WTC11 (cell line): ENCODE measurements around the gene GSTO2. TPM values are rescaled to one million over a fixed set of nuclear protein-coding genes. Genes with fewer than 3 reads are reported as not detected.

Experiments
- ATAC-seq: fragments of 200-7000 bp; cut with Tn5 transposase; 2 replicates; pipeline ENCODE4 v1.10.0; 2021; ENCODE audit warnings: mild to moderate bottlenecking, moderate library complexity
- CTCF ChIA-PET: fragments of 300-600 bp; sonication (Branson Sonifier 250); formaldehyde crosslinking; loops from one replicate; lab custom pipeline; 2021; ENCODE audit warnings: antibody characterized with exemption; lab: Charles Lee
- POLR2A ChIA-PET: fragments of 350-600 bp; sonication (Branson Sonifier 250); formaldehyde crosslinking; loops from one replicate; lab custom pipeline; 2021; ENCODE audit warnings: antibody characterized with exemption; lab: Charles Lee
- DNase-seq: peaks from one replicate; pipeline ENCODE4 v3.0.0; 2021; ENCODE audit warnings: low spot score
- H3K27ac Mint-ChIP-seq: 2 replicates; pipeline ENCODE4 v1.8.0; 2021; ENCODE audit warnings: mixed read lengths
- H3K27me3 Mint-ChIP-seq: 2 replicates; pipeline ENCODE4 v1.8.0; 2021; ENCODE audit warnings: low read depth, mild to moderate bottlenecking, moderate library complexity, mixed read lengths
- H3K36me3 Mint-ChIP-seq: 2 replicates; pipeline ENCODE4 v1.8.0; 2021; ENCODE audit warnings: mixed read lengths
- H3K4me1 Mint-ChIP-seq: 2 replicates; pipeline ENCODE4 v1.8.0; 2022; ENCODE audit warnings: mixed read lengths
- H3K4me3 Mint-ChIP-seq: 2 replicates; pipeline ENCODE4 v1.8.0; 2021; ENCODE audit warnings: mild to moderate bottlenecking, moderate library complexity, mixed read lengths
- H3K9me3 Mint-ChIP-seq: 2 replicates; pipeline ENCODE4 v1.8.0; 2021; ENCODE audit warnings: mixed read lengths
- AFF4 ChIP-seq: sonication (generic); formaldehyde crosslinking; IDR thresholded peaks from 2 replicates; pipeline ENCODE4 v1.8.1; 2023; ENCODE audit warnings: mild to moderate bottlenecking, missing genetic modification reagents, borderline replicate concordance
- ATF1 ChIP-seq: sonication (generic); formaldehyde crosslinking; IDR thresholded peaks from 2 replicates; pipeline ENCODE4 v1.8.1; 2023; ENCODE audit warnings: mild to moderate bottlenecking, moderate library complexity, missing genetic modification reagents
- CBFB ChIP-seq: sonication (generic); formaldehyde crosslinking; IDR thresholded peaks from 2 replicates; pipeline ENCODE4 v1.8.1; 2022; ENCODE audit warnings: mild to moderate bottlenecking, low read depth, missing genetic modification reagents
- E2F5 ChIP-seq: sonication (generic); formaldehyde crosslinking; IDR thresholded peaks from 2 replicates; pipeline ENCODE4 v1.8.1; 2022; ENCODE audit warnings: mild to moderate bottlenecking, moderate library complexity, missing genetic modification reagents
- ESRRA ChIP-seq: sonication (generic); formaldehyde crosslinking; IDR thresholded peaks from 2 replicates; pipeline ENCODE4 v1.8.1; 2022; ENCODE audit warnings: mild to moderate bottlenecking, missing genetic modification reagents, borderline replicate concordance
- FOXK1 ChIP-seq: sonication (generic); formaldehyde crosslinking; IDR thresholded peaks from 2 replicates; pipeline ENCODE4 v1.8.0; 2022; ENCODE audit warnings: mild to moderate bottlenecking, moderate library complexity, missing genetic modification reagents
- IRF2 ChIP-seq: sonication (generic); formaldehyde crosslinking; IDR thresholded peaks from 2 replicates; pipeline ENCODE4 v1.8.0; 2022; ENCODE audit warnings: low read depth, missing genetic modification reagents, borderline replicate concordance
- JUN ChIP-seq: sonication (generic); formaldehyde crosslinking; IDR thresholded peaks from 2 replicates; pipeline ENCODE4 v1.8.0; 2023; ENCODE audit warnings: mild to moderate bottlenecking, missing genetic modification reagents
- NR2C2 ChIP-seq: sonication (generic); formaldehyde crosslinking; IDR thresholded peaks from 2 replicates; pipeline ENCODE4 v1.8.0; 2022; ENCODE audit warnings: mild to moderate bottlenecking, missing genetic modification reagents
- TCF7 ChIP-seq: sonication (generic); formaldehyde crosslinking; IDR thresholded peaks from 2 replicates; pipeline ENCODE4 v1.8.0; 2022; ENCODE audit warnings: mild to moderate bottlenecking, low read depth, missing genetic modification reagents, moderate library complexity
- ZNF232 ChIP-seq: sonication (generic); formaldehyde crosslinking; IDR thresholded peaks from 2 replicates; pipeline ENCODE4 v1.8.0; 2022; ENCODE audit warnings: mild to moderate bottlenecking, missing genetic modification reagents
- ZNF263 ChIP-seq: sonication (generic); formaldehyde crosslinking; IDR thresholded peaks from 2 replicates; pipeline ENCODE4 v1.8.1; 2022; ENCODE audit warnings: low read depth, mild to moderate bottlenecking, moderate library complexity, missing genetic modification reagents
- ZNF512 ChIP-seq: sonication (generic); formaldehyde crosslinking; IDR thresholded peaks from 2 replicates; pipeline ENCODE4 v1.8.1; 2022; ENCODE audit warnings: missing genetic modification reagents, borderline replicate concordance
- total RNA-seq: library from RNA; stranded (reverse); gene quantifications from 3 replicates; pipeline ENCODE4 v1.2.3, GENCODE V29; 2021
- TF ChIP-seq, protein P1 (sequence below): fragments of 250-450 bp; sonication (Bioruptor Pico); IDR thresholded peaks from 2 replicates; pipeline ENCODE4 v1.9.0; 2021; ENCODE audit warnings: mild to moderate bottlenecking, borderline replicate concordance
- TF ChIP-seq, protein P2 (sequence below): sonication (generic); formaldehyde crosslinking; IDR thresholded peaks from 2 replicates; pipeline ENCODE4 v1.8.0; 2022; ENCODE audit warnings: mild to moderate bottlenecking, missing genetic modification reagents

The GSTO2 gene
- total RNA-seq, 1 experiment from 2014 or later, result 10.7 TPM

DNA sequence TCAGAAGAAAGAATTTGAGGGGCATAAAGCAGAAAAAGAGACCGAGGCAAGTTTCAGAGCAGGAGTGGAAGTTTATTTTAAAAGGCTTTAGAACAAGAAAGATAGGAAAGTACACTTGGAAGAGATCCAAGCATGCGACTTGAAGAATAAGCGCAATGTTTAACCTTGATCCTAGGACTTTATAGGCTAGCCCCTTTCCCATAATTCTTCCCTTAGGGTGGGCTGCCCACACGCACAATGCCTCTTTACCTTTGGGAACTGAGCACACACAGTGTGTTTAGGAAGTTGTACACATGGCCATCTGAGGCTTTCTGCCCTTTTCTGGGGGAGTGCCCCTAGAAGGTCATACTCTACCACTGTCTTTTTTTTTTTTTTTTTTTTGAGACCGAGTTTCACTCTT, 25.5 kb upstream of the GSTO2 start (continued):
- TF ChIP-seq, protein P1, sequence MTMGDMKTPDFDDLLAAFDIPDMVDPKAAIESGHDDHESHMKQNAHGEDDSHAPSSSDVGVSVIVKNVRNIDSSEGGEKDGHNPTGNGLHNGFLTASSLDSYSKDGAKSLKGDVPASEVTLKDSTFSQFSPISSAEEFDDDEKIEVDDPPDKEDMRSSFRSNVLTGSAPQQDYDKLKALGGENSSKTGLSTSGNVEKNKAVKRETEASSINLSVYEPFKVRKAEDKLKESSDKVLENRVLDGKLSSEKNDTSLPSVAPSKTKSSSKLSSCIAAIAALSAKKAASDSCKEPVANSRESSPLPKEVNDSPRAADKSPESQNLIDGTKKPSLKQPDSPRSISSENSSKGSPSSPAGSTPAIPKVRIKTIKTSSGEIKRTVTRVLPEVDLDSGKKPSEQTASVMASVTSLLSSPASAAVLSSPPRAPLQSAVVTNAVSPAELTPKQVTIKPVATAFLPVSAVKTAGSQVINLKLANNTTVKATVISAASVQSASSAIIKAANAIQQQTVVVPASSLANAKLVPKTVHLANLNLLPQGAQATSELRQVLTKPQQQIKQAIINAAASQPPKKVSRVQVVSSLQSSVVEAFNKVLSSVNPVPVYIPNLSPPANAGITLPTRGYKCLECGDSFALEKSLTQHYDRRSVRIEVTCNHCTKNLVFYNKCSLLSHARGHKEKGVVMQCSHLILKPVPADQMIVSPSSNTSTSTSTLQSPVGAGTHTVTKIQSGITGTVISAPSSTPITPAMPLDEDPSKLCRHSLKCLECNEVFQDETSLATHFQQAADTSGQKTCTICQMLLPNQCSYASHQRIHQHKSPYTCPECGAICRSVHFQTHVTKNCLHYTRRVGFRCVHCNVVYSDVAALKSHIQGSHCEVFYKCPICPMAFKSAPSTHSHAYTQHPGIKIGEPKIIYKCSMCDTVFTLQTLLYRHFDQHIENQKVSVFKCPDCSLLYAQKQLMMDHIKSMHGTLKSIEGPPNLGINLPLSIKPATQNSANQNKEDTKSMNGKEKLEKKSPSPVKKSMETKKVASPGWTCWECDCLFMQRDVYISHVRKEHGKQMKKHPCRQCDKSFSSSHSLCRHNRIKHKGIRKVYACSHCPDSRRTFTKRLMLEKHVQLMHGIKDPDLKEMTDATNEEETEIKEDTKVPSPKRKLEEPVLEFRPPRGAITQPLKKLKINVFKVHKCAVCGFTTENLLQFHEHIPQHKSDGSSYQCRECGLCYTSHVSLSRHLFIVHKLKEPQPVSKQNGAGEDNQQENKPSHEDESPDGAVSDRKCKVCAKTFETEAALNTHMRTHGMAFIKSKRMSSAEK (CRISPR knock-in tag), result no peak
- TF ChIP-seq TCF7 (no peak), ATF1 (CRISPR knock-in tag) (no peak), ZNF232 (CRISPR knock-in tag) (no peak), FOXK1 (CRISPR knock-in tag) (no peak), IRF2 (no peak), E2F5 (CRISPR knock-in tag) (no peak), NR2C2 (CRISPR knock-in tag) (no peak), AFF4 (CRISPR knock-in tag) (no peak), ESRRA (no peak), ZNF263 (CRISPR knock-in tag) (no peak)
- TF ChIP-seq, protein P2, sequence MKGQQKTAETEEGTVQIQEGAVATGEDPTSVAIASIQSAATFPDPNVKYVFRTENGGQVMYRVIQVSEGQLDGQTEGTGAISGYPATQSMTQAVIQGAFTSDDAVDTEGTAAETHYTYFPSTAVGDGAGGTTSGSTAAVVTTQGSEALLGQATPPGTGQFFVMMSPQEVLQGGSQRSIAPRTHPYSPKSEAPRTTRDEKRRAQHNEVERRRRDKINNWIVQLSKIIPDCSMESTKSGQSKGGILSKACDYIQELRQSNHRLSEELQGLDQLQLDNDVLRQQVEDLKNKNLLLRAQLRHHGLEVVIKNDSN, result no peak

DNA sequence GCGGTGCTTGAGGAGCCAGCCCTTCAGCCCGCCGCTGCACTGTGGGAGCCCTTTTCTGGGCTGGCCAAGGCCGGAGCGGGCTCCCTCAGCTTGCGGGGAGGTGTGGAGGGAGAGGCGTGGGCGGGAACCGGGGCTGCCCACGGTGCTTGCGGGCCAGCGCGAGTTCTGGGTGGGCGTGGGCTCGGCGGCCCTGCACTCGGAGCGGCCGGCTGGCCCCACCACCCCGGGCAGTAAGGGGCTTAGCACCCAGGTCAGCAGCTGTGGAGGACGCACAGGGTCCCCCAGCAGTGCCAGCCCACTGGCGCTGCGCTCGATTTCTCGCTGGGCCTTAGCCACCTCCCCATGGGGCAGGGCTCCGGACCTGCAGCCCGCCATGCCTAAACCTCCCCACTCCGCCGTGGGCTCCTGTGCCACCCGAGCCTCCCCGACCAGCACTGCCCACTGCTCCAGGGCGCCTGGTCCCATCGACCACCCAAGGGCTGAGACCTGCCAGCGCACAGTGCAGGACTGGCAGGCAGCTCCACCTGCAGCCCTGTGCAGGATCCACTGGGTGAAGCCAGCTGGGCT, 23.8 kb upstream of the GSTO2 start:
- no peak for ATAC-seq
- Mint-ChIP-seq H3K4me1 (peaks cover 4% of the 10 kb centered on the region), H3K27ac (no peak overlapping the region), H3K4me3 (no peak overlapping the region), H3K36me3 (peaks cover 7% of the 10 kb centered on the region; the same call in 1 of the 2 replicates), H3K9me3 (peaks cover 34% of the 10 kb centered on the region), H3K27me3 (peaks cover 3% of the 10 kb centered on the region; the same call in 1 of the 2 replicates)
- ChIA-PET CTCF (interaction anchor here (1.6 kb wide), 1 partner anchor 30 kb away, joined by 6 read pairs; no protein-coding TSS in a partner anchor), POLR2A (no interaction called here)
- TF ChIP-seq ZNF512 (no peak), ZNF263 (CRISPR knock-in tag) (no peak), JUN (CRISPR knock-in tag) (no peak), CBFB (CRISPR knock-in tag) (no peak)
- DNase-seq, result no peak
